OCI-LY3 (cell line): Measurements from ENCODE around the gene SYS1.
A peak's percentile ranks its signal among the peaks of the same experiment; 100 is the strongest.

Experiments used
- H2AFZ ChIP-seq: fragments of 200-600, 300-600 bp; shearing (Covaris generic); 2 replicates; pipeline ENCODE4 v1.6.0; 2014; ENCODE audit warnings: antibody characterized with exemption, low read depth, low read length
- H3K27ac ChIP-seq: fragments of 200-600, 300-600 bp; sonication (generic); 2 replicates; pipeline ENCODE4 v1.5.1; 2014; ENCODE audit warnings: mild to moderate bottlenecking, low read length, moderate library complexity, mixed read lengths
- H3K27me3 ChIP-seq: fragments of 200-600, 300-600 bp; sonication (generic); 2 replicates; pipeline ENCODE4 v1.6.1; 2014; ENCODE audit warnings: low read depth, low read length, mixed read lengths
- H3K36me3 ChIP-seq: fragments of 200-600, 300-600 bp; sonication (generic); replicated peaks from 2 replicates; pipeline ENCODE3; 2014; ENCODE audit warnings: low read depth, low read length, mixed read lengths
- H3K4me1 ChIP-seq: fragments of 300-600, 200-600 bp; sonication (generic); 2 replicates; pipeline ENCODE4 v1.6.1; 2014; ENCODE audit warnings: low read length, mixed read lengths
- H3K4me2 ChIP-seq: fragments of 200-600, 300-600 bp; sonication (generic); 2 replicates; pipeline ENCODE4 v1.6.1; 2014; ENCODE audit warnings: low read length, mixed read lengths
- H3K4me3 ChIP-seq: fragments of 300-600, 200-600 bp; sonication (generic); 2 replicates; pipeline ENCODE4 v1.5.1; 2014; ENCODE audit warnings: antibody characterized with exemption, mild to moderate bottlenecking, low read length, moderate library complexity
- H3K79me2 ChIP-seq: fragments of 300-600, 200-600 bp; shearing (Covaris generic); 2 replicates; pipeline ENCODE4 v1.6.1; 2014; ENCODE audit warnings: mild to moderate bottlenecking, low read length, mixed read lengths
- H3K9ac ChIP-seq: fragments of 300-600, 200-600 bp; shearing (Covaris generic); 2 replicates; pipeline ENCODE4 v1.6.0; 2014; ENCODE audit warnings: mild to moderate bottlenecking, low read length, moderate library complexity
- H3K9me3 ChIP-seq: fragments of 200-600, 300-600 bp; shearing (Covaris generic); 2 replicates; pipeline ENCODE4 v1.6.1; 2014; ENCODE audit warnings: low read length, mixed read lengths; ENCODE audit not compliant: insufficient read depth
- H4K20me1 ChIP-seq: fragments of 200-600, 300-600 bp; sonication (generic); 2 replicates; pipeline ENCODE4 v1.6.1; 2016; ENCODE audit warnings: low read length, mixed read lengths; ENCODE audit not compliant: insufficient read depth
- EZH2phosphoT487 ChIP-seq: fragments of 200-600 bp; shearing (Covaris generic); IDR thresholded peaks from 2 replicates; pipeline ENCODE4 v1.6.1; 2018; ENCODE audit warnings: antibody characterized with exemption, mixed run types, low read depth
- TF ChIP-seq, protein P1 (sequence below): fragments of 200-600, 300-600 bp; sonication (generic); IDR thresholded peaks from 2 replicates; pipeline ENCODE4 v1.5.1; 2014; ENCODE audit warnings: antibody characterized with exemption, low read length, low read depth

Gene SYS1

DNA sequence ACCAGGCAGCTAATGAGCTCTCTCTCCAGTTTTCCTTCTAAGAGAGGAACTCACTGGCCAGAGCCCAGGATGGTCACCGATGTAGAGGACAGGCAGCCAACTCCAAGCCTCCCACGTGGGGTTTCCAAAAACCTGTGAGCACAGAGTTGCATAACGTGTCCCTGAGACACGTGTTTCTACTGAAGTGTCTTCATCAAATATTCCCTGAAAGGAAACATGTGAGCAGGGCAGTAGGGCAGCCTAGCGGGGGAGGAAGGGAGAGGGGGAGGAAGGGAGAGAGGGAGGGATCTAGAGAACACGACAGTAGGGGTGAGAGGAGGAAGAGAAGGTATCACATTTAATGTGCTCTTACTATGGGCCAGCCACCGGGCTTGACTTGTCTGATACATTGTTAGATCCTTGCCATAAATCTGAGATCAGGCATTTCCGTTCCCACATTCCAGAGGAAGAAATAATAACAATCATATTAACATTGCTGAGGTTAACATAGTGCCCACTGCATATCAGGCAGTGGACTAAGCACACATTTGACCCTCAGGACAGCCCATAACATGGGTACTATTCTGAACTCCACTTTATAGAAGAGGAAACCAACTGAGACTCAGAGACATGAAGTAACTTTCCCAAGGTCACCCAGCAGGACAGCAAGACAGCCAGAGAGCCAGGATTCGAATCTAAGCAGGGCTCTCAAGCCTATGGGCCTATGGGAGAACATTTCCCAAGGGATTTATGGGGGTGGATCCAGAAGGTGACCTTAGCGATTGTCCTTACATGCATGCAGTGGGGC is 4.5 kb upstream of the SYS1 start:
- Histone ChIP-seq H3K4me1 (peaks cover 43% of the 10 kb centered on the region), H3K4me2 (no peak overlapping the region), H3K9me3 (no peaks in the 10 kb centered on the region), H3K27ac (no peak overlapping the region), H3K36me3 (no peaks in the 10 kb centered on the region), H3K4me3 (no peak overlapping the region), H3K9ac (no peak overlapping the region), H2AFZ (no peak overlapping the region), H3K27me3 (0 out of 2 replicates have a peak, but pooled peaks cover 2% of the 10 kb centered on the region), H3K79me2 (peaks cover 2% of the 10 kb centered on the region), H4K20me1 (no peaks in the 10 kb centered on the region)
- TF ChIP-seq, protein P1, sequence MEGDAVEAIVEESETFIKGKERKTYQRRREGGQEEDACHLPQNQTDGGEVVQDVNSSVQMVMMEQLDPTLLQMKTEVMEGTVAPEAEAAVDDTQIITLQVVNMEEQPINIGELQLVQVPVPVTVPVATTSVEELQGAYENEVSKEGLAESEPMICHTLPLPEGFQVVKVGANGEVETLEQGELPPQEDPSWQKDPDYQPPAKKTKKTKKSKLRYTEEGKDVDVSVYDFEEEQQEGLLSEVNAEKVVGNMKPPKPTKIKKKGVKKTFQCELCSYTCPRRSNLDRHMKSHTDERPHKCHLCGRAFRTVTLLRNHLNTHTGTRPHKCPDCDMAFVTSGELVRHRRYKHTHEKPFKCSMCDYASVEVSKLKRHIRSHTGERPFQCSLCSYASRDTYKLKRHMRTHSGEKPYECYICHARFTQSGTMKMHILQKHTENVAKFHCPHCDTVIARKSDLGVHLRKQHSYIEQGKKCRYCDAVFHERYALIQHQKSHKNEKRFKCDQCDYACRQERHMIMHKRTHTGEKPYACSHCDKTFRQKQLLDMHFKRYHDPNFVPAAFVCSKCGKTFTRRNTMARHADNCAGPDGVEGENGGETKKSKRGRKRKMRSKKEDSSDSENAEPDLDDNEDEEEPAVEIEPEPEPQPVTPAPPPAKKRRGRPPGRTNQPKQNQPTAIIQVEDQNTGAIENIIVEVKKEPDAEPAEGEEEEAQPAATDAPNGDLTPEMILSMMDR: no peak
- no peak for TF ChIP-seq EZH2phosphoT487

DNA sequence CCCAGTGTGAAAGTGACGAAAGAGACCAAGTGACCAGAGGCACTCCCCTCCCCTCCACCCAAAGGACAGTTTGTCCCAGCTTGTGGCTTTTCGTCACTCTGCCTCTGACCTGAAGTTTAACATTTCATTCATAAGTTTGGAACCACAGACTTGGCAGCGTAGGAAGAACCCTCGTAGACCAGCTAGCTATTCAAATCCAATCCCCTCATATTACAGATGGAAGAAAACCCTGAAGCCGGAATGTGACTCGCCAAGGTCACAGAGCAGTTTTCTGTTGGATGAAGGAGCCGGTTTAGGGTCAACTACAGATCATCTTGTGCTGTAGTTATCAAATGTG is 3.9 kb upstream of the SYS1 start:
- TF ChIP-seq EZH2phosphoT487: no peak
- TF ChIP-seq, protein P1: no peak
- no peak overlapping the region for H3K9ac ChIP-seq
- no peaks in the 10 kb centered on the region for H3K9me3 ChIP-seq
- no peak overlapping the region for H3K4me2 ChIP-seq
- H3K4me3 ChIP-seq: no peak overlapping the region
- peaks cover 7% of the 10 kb centered on the region for H3K79me2 ChIP-seq
- no peaks in the 10 kb centered on the region for H3K36me3 ChIP-seq
- H3K27me3 ChIP-seq: 0 out of 2 replicates have a peak, but pooled peaks cover 2% of the 10 kb centered on the region
- no peaks in the 10 kb centered on the region for H4K20me1 ChIP-seq
- no peak overlapping the region for H3K27ac ChIP-seq
- peaks cover 46% of the 10 kb centered on the region for H3K4me1 ChIP-seq
- no peak overlapping the region for H2AFZ ChIP-seq

DNA sequence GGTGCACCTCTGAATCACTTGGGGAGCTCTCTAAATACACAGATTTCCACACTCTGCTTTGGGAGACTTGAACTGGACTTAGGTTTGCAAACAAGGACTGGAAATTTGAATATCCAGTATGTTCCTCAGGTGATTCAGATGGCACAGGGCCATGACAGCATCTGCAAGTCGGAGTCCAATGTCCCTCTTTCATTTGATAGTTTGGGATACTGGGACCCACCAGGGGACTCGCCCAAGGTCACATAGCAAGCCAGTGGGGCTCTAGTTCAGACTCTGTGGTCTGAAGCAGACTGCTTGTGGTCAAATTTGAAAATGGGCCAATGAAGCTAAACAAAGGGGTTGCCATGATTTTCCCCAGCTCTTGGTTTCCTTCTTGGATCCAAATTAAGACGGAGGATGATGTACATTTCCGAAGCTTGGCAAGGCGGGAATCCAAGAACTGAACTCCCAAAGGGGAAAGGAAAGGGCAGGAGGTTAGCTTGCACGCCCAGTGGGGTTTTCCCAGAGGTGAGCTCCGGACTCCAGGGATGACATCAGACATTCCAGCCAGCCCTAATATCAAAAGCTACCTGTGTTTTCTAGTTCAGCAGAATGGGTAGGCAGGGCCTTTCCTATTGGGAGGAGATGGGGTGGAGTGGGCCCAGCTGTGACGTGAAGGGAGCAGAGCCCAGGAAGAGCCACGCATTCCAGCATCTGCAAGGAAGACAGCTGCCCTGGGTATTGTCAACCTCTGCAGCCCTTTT is 3.4 kb upstream of the SYS1 start:
- H3K79me2 ChIP-seq: peaks cover 10% of the 10 kb centered on the region
- no peak overlapping the region for H3K4me3 ChIP-seq
- no peak overlapping the region for H3K27ac ChIP-seq
- TF ChIP-seq, protein P1: no peak
- TF ChIP-seq EZH2phosphoT487: no peak
- no peak overlapping the region for H2AFZ ChIP-seq
- H3K9ac ChIP-seq: no peak overlapping the region
- no peaks in the 10 kb centered on the region for H4K20me1 ChIP-seq
- H3K27me3 ChIP-seq: 0 out of 2 replicates have a peak, but pooled peaks cover 2% of the 10 kb centered on the region
- peak overlapping the region; percentile 29 for H3K4me2 ChIP-seq
- H3K9me3 ChIP-seq: no peaks in the 10 kb centered on the region
- H3K4me1 ChIP-seq: peaks cover 50% of the 10 kb centered on the region
- peaks cover under 1% of the 10 kb centered on the region for H3K36me3 ChIP-seq

DNA sequence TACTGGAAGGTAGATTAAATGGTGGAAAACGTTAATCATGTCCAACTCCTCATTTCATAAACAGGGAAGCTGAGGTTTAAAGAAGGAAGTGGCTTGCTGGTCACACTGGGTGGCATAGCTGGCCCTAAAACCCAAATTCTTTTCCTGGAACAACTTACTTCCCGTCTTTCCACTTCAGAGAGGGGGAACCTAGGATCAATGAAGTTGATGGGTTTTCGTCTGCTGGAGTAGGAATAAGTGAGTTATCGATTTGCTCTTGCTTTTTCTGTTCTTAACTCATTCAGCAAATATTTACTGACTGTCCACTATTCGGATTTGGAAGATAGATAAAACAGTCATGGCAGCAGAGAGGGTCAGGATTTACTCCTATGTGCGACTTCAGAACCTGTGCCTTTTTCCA is 1.2 kb upstream of the SYS1 start:
- H3K9ac ChIP-seq: no peak overlapping the region
- TF ChIP-seq, protein P1: no peak
- no peak for TF ChIP-seq EZH2phosphoT487
- peaks cover 61% of the 10 kb centered on the region for H3K4me1 ChIP-seq
- H3K79me2 ChIP-seq: peaks cover 29% of the 10 kb centered on the region
- peaks cover 16% of the 10 kb centered on the region for H3K27me3 ChIP-seq
- H3K4me2 ChIP-seq: no peak overlapping the region
- H4K20me1 ChIP-seq: peaks cover 20% of the 10 kb centered on the region; the same call in 1 of the 2 replicates
- no peak overlapping the region for H2AFZ ChIP-seq
- no peak overlapping the region for H3K27ac ChIP-seq
- H3K4me3 ChIP-seq: no peak overlapping the region
- H3K36me3 ChIP-seq: peaks cover 22% of the 10 kb centered on the region
- H3K9me3 ChIP-seq: no peaks in the 10 kb centered on the region
